Skin of body (tissue), 1 donor: ENCODE data around the gene LASP1NB.
"Not testable (repeated sequence)": the region's sequence is repeated elsewhere in the genome, so short reads cannot be mapped to it uniquely, and the experiment has no call there.

Source experiments
- DNase-seq: peaks from one replicate; lab custom pipeline; 2025; lab: John Stamatoyannopoulos, UW

LASP1NB gene

GRCh38 chr17:38916771-38917170 lies 8.6 kb upstream of the LASP1NB start:
- DNase-seq, result no peak

DNA sequence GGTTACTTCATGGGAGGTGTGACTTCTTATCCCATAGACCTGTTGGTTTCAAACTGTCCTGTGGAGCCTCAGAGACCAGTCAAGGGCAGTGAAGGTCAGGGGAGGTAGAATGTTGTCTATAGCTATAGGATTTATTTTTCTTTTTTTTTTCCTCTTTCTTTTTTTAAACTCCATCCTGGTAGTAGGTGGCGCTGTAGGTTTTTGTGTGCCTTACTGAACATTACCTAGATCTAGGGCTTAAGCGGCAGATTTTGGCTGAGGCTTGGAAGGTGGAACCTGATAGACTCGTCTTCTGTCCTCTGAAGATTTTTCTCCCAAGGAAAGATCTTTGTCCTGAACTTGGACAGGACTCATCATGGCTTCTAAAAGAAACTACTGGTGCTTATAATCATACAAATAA lies 8.2 kb upstream of the LASP1NB start:
- no peak for DNase-seq

DNA sequence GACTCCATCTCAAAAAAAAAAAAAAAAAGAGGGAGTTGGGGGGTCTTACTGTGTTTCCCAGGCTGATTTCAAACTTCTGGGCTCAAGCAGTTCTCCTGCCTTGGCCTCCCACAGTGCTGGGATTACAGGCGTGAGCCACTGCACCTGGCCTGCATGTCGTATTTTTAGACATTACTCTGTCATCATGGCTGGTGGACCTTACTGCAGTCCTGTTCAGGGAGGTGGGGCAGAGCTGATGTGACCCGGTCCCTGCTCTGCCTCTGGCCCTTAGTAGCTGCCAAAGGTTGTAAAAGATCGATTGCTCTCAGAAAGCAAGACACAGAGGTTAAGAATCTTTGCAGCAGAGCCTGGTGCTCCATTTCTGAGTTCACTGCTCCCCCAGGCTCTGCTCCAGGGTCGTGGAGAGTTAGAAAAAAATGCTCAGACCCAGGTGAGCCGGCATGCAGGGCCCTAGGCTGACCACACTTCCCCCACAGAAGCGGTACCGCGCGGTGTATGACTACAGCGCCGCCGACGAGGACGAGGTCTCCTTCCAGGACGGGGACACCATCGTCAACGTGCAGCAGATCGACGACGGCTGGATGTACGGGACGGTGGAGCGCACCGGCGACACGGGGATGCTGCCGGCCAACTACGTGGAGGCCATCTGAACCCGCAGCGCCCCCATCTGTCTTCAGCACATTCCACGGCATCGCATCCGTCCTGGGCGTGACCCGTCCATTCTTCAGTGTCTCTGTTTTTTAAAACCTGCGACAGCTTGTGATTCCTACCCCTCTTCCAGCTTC lies 7.1 kb upstream of the LASP1NB start:
- DNase-seq, result no peak

DNA sequence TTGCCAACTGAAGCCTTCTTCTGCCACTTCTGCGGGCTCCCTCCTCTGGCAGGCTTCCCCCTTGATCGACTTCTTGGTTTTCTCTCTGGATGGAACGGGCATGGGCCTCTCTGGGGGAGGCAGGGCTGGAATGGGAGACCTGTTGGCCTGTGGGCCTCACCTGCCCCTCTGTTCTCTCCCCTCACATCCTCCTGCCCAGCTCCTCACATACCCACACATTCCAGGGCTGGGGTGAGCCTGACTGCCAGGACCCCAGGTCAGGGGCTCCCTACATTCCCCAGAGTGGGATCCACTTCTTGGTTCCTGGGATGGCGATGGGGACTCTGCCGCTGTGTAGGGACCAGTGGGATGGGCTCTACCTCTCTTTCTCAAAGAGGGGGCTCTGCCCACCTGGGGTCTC lies 6.5 kb upstream of the LASP1NB start:
- DNase-seq, result no peak

DNA sequence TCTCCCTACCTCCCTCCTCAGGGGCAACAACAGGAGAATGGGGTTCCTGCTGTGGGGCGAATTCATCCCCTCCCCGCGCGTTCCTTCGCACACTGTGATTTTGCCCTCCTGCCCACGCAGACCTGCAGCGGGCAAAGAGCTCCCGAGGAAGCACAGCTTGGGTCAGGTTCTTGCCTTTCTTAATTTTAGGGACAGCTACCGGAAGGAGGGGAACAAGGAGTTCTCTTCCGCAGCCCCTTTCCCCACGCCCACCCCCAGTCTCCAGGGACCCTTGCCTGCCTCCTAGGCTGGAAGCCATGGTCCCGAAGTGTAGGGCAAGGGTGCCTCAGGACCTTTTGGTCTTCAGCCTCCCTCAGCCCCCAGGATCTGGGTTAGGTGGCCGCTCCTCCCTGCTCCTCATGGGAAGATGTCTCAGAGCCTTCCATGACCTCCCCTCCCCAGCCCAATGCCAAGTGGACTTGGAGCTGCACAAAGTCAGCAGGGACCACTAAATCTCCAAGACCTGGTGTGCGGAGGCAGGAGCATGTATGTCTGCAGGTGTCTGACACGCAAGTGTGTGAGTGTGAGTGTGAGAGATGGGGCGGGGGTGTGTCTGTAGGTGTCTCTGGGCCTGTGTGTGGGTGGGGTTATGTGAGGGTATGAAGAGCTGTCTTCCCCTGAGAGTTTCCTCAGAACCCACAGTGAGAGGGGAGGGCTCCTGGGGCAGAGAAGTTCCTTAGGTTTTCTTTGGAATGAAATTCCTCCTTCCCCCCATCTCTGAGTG lies 5.9 kb upstream of the LASP1NB start:
- no peak for DNase-seq

DNA sequence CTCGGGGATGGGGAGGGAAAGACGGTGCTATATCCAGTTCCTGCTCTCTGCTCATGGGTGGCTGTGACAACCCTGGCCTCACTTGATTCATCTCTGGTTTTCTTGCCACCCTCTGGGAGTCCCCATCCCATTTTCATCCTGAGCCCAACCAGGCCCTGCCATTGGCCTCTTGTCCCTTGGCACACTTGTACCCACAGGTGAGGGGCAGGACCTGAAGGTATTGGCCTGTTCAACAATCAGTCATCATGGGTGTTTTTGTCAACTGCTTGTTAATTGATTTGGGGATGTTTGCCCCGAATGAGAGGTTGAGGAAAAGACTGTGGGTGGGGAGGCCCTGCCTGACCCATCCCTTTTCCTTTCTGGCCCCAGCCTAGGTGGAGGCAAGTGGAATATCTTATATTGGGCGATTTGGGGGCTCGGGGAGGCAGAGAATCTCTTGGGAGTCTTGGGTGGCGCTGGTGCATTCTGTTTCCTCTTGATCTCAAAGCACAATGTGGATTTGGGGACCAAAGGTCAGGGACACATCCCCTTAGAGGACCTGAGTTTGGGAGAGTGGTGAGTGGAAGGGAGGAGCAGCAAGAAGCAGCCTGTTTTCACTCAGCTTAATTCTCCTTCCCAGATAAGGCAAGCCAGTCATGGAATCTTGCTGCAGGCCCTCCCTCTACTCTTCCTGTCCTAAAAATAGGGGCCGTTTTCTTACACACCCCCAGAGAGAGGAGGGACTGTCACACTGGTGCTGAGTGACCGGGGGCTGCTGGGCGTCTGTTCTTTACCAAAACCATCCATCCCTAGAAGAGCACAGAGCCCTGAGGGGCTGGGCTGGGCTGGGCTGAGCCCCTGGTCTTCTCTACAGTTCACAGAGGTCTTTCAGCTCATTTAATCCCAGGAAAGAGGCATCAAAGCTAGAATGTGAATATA lies 4.8 kb upstream of the LASP1NB start:
- DNase-seq, result no peak

DNA sequence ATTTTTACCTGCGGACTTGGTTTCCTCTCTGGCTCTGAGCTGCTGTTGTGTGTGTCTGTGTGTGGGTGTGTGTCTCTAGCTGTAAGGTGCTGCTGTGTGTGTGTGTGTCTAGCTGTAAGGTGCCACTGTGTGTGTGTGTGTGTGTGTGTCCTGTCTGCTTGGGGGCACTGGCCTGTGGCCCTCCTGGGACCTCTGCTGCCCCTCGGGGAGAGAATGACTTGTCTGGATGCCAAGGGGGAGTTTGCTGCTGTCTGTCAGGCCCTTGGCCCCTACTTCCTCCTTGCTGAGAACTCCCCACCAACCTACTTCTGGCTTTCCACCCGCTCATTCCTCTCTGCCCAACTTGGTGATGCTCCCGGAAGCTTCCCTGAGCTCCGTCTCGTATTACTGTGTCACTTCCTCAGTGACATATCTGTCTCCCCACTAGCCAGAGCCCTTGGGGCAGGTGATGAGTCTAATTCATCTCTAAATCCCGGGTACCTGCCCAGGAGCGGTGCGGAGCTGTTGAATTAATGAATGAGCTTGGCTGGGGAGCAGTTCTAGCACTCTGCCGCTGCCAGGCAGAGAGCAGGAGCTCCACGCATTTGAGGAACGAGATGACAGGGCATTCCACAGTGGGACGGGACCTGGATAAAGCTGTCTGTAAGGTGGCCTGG lies 3.5 kb upstream of the LASP1NB start:
- DNase-seq, result no peak

- peak; percentile 51 for DNase-seq
Observed at GRCh38 chr17:38922538-38923297, 2.7 kb upstream of the LASP1NB start.

DNA sequence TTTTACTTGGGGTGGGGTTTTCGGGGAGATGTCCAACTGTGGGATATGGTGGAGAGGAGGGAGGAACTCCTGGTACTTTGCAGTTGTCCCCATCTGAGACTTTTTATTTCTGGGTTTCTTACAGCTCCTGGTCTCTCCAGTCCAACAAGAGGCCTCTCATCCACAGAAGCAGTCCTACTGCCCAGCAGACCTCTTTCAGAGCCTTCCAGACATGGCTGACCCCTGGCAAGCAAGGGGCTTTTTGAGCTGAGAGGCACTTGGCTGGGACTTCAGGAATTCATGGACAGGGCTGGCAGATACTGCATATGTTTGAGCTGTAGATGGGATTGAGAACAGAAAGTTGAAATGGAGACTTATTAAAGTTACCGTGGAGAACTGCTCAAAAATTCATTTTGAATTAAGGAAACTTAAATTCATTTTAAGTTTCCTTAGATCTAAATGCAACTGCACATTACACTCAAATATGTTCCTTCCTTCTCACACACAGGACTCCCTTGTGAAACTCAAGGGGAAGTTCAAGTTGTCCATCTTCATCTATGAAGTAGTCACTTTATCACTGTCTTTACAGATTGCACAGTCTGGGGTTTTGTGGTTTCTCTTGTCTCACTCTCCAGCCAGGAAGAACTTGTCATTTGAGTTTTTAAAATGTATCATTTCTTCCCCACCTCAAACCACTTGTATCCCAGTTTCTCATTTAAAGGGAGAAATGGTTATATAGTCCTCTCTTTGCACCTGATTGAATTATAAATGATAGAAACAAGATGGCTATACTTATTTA lies 1.1 kb downstream of the LASP1NB start:
- no peak for DNase-seq

DNA sequence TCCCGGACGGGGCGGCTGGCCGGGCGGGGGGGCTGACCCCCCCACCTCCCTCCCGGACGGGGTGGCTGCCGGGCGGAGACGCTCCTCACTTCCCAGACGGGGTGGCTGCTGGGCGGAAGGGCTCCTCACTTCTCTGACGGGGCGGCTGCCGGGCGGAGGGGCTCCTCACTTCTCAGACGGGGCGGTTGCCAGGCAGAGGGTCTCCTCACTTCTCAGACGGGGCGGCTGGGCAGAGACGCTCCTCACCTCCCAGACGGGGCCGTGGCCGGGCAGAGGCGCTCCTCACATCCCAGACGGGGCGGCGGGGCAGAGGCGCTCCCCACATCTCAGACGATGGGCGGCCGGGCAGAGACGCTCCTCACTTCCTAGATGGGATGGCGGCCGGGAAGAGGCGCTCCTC lies 5.4 kb downstream of the LASP1NB start:
- not testable (repeated sequence) for DNase-seq

DNA sequence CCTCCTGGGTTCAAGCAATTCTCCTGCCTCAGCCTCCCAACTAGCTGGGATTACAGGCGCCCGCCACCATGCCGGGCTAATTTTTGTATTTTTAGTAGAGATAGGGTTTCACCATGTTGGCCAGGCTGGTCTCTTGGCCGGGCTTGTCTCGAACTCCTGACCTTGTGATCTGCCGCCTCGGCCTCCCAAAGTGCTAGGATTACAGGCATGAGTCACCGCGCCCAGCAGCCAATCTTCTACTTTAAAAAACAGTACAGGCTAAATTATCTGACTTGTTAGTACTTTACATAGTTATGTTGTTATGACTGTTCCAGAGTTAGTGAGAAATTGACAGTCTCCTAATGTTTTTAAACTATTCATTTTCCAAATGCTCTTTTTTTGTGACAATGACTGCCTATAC lies 8.5 kb downstream of the LASP1NB start:
- not testable (repeated sequence) for DNase-seq

- DNase-seq, result no peak
Observed at GRCh38 chr17:38939987-38940386, 14.6 kb downstream of the LASP1NB start.

DNA sequence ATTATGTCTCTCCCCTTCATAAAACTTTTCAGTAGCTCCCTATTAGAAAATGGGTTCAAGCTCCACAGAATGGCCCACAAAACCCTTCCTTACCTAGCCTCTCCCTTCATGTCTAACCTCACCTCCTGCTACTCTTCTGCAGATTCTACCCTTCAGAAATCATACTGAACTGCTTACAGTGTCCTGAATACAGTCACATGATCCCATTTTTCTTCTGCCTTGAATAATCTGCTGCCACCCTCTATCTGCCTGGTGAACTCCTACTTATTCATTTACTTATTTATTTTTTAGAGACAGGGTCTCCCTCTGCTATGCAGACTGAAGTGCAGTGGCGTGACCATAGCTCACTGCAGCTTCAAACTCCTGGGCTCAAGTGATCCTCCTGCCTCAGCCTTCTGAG lies 15.0 kb downstream of the LASP1NB start:
- DNase-seq, result no peak

- DNase-seq, result no peak
Observed at GRCh38 chr17:38942696-38943334, 17.4 kb downstream of the LASP1NB start.

DNA sequence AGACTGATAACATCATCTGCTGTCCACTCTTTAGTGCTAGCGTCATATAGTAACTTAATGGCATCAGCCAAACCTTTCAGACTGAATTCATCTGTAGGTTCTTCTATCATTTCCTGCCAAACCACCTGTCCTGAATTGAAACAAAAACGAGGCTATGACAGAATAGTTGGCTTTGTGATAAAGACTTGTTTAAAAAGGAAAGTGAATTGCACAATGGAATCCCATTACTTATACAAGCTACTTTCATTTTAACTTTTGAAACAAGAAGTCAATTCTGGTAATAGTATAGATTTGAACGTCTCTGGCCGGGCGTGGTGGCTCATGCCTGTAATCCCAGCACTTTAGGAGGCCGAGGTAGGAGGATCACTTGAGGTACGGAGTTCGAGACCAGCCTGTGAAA lies 18.2 kb downstream of the LASP1NB start:
- no peak for DNase-seq

DNA sequence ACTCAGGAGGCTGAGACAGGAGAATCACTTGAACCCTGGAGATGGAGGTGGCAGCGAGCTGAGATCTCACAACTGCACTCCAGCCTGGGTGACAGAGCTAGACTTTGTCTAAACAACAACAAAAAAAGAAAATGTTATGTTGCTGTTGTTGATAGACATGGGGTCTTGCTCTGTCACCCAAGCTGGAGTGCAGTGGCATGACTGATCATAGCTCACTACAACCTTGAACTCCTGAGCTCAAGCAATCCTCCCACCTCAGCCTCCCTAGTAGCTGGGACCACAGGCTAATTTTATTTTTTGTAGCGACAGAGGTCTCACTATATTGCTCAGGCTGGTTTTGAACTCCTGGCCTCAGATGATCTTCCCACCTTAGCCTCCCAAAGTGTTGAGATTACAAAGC lies 21.8 kb downstream of the LASP1NB start:
- DNase-seq, result no peak

DNA sequence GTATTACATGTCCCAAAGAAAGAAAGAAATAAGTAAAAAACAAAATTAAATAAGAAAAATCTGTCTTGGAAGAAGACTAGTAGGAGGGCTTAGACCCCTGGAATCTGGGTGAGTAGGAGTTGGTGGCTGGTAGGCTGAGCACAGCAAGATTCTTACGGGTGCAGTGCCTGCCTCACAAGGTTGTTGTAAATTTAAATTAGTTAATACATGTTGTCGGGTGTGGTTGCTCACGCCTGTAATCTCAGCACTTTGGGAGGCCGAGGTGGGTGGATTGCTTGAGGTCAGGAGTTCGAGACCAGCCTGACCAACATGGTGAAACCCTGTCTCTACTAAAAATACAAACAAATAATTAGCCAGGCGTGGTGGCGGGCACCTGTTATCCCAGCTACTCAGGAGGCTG lies 28.4 kb downstream of the LASP1NB start:
- not testable (repeated sequence) for DNase-seq

DNA sequence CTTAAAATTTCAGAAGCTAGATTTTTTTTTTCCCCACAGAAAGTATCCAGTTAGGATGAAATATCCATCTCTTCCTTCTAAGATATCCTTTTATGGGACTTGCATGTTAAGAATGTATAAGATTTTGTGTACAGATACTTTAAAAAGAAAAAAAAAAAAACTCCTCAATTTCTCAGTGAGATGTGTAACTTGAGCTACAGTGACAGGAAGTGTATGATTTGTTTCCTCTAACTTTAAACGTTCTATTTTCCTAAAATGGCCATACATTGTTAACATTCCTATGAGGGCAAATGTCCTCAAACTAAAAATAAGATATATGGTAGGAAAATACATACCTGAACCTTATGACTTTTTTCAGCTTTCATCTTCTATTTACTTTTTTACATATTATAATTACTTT lies 32.9 kb downstream of the LASP1NB start:
- no peak for DNase-seq

DNA sequence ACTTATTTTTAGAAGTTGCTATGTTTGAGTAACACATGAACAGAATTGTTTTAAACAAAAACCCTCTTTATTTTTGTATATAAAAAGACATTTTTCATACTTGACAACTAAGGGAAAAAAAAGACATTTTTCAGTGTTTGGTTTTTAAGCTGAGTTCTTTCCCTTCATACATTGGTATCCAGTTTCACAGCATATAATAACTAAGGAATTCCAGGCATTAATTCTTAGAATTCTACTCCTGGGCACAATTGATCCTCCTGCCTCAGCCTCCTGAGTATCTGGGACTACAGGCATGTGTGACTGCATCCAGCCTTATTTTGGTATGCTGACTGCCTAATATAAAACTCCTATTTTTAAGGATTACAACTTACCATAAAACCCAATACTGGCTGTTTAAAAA lies 33.3 kb downstream of the LASP1NB start:
- DNase-seq, result no peak
